ENCODE results near the gene RBPMS2.

- TF ChIP-seq EZH2 (IDR thresholded peaks at IDR 0.05; ENCODE audit: borderline replicate concordance, insufficient read depth, low read length, poor library complexity, severe bottlenecking) (no peak), CTCF (IDR thresholded peaks at IDR 0.05; ENCODE audit: poor library complexity, severe bottlenecking) (no peak), EP300 (conservative IDR thresholded peaks at IDR 0.05; ENCODE audit: poor library complexity, severe bottlenecking) (no peak), POLR2AphosphoS5 (IDR thresholded peaks at IDR 0.05) (no peak), TAF1 (IDR thresholded peaks at IDR 0.05; ENCODE audit: low read depth) (no peak), RAD21 (conservative IDR thresholded peaks at IDR 0.05) (no peak), REST (IDR thresholded peaks at IDR 0.05; ENCODE audit: borderline replicate concordance) (no peak), MXI1 (conservative IDR thresholded peaks at IDR 0.05; ENCODE audit: poor library complexity, severe bottlenecking) (no peak), SMC3 (conservative IDR thresholded peaks at IDR 0.05; ENCODE audit: poor library complexity) (no peak)
These were observed 28.5 kb downstream of the RBPMS2 start for GRCh38 chr15:64746921-64747320.
